ENCODE data around the gene SLC37A4. TPM values are rescaled to one million over a fixed set of nuclear protein-coding genes. Genes with fewer than 3 reads are reported as not detected.
A peak's percentile ranks its signal among the peaks of the same experiment; 100 is the strongest.

SLC37A4 gene
- total and polyA plus RNA-seq, 10 donors = 8.2 to 26.0 (median 13.9) TPM

- WGBS, 5 donors = 89 to 94% (median 90%) methylated on average over 22 to 23 of the region's 23 CpGs
- peak; percentile 42 for DNase-seq
Measured at GRCh38 chr11:119052163-119052814, 21.6 kb upstream of the SLC37A4 start.

GRCh38 chr11:119051440-119052162 lies 20.9 kb upstream of the SLC37A4 start:
- TF ChIP-seq POLR2A (IDR thresholded peaks at IDR 0.05) = no peak
- peak in 1 of 3 donors; percentile 19 for TF ChIP-seq POLR2AphosphoS5 (IDR thresholded peaks at IDR 0.05)
- intact Hi-C loops (cut with DNase I; ENCODE audit: low total_unique reads) = no loop called here
- no peaks in the 10 kb centered on the region for H3K9me3 ChIP-seq
- 62 to 74% (median 72%) methylated on average over 17 of the region's 17 CpGs for whole genome bisulfite sequencing, 5 donors
- peak; percentile 72 for DNase-seq
- no peak overlapping the region for H3K4me3 ChIP-seq
- H3K27ac ChIP-seq = no peak overlapping the region
- H3K36me3 ChIP-seq = peaks cover 4 to 89% (median 84%) of the 10 kb centered on the region in 6 donors
- H3K4me1 ChIP-seq = peaks cover 13 to 42% (median 19%) of the 10 kb centered on the region in 6 donors
- H3K27me3 ChIP-seq (replicated peaks in 1 of 7) = no peaks in the 10 kb centered on the region

More at GRCh38 chr11:119052163-119052814, 21.6 kb upstream of the SLC37A4 start:
- Histone ChIP-seq H3K27ac (no peak overlapping the region), H3K36me3 (peaks cover 4 to 82% (median 77%) of the 10 kb centered on the region in 6 donors), H3K4me1 (peaks cover 13 to 45% (median 19%) of the 10 kb centered on the region in 6 donors), H3K9me3 (no peaks in the 10 kb centered on the region), H3K27me3 (replicated peaks in 1 of 7) (no peaks in the 10 kb centered on the region), H3K4me3 (no peak overlapping the region)
- no peak for TF ChIP-seq POLR2A (IDR thresholded peaks at IDR 0.05)
- intact Hi-C loops (cut with DNase I; ENCODE audit: low total_unique reads) = no loop called here

- TF ChIP-seq POLR2AphosphoS5 (IDR thresholded peaks at IDR 0.05) (no peak), CTCF (IDR thresholded peaks at IDR 0.05 in 8 of 11, conservative IDR thresholded peaks at IDR 0.05 in 3 of 11) (no peak), POLR2A (IDR thresholded peaks at IDR 0.05) (no peak)
- no peak overlapping the region for H3K4me3 ChIP-seq
- peaks cover 4 to 100% (median 89%) of the 10 kb centered on the region in 6 donors for H3K36me3 ChIP-seq
- DNase-seq = peak; percentile 60
- 92 to 97% (median 93%) methylated on average over 7 of the region's 7 CpGs for WGBS, 5 donors
- no peaks in the 10 kb centered on the region for H3K9me3 ChIP-seq
- H3K27me3 ChIP-seq (replicated peaks in 1 of 7) = no peaks in the 10 kb centered on the region
- intact Hi-C loops (cut with DNase I; ENCODE audit: low total_unique reads) = no loop called here
- peaks cover 0 to 17% (median 4%) of the 10 kb centered on the region in 6 donors for H3K4me1 ChIP-seq
- no peak overlapping the region for H3K27ac ChIP-seq
Measured at GRCh38 chr11:119049081-119049480, 18.4 kb upstream of the SLC37A4 start.

- 84 to 96% (median 94%) methylated on average over 9 of the region's 9 CpGs for WGBS, 5 donors
- no peak for TF ChIP-seq CTCF (IDR thresholded peaks at IDR 0.05 in 8 of 11, conservative IDR thresholded peaks at IDR 0.05 in 3 of 11)
- TF ChIP-seq POLR2A (IDR thresholded peaks at IDR 0.05) = no peak
- TF ChIP-seq POLR2AphosphoS5 (IDR thresholded peaks at IDR 0.05) = no peak
- Histone ChIP-seq H3K9me3 (no peaks in the 10 kb centered on the region), H3K4me3 (no peak overlapping the region), H3K27ac (no peak overlapping the region), H3K27me3 (replicated peaks in 1 of 7) (no peaks in the 10 kb centered on the region), H3K36me3 (peaks cover 4 to 95% (median 85%) of the 10 kb centered on the region in 6 donors), H3K4me1 (peaks cover 0 to 14% (median 4%) of the 10 kb centered on the region in 6 donors)
- DNase-seq = peak; percentile 48
- intact Hi-C loops (cut with DNase I; ENCODE audit: low total_unique reads) = no loop called here
Measured at GRCh38 chr11:119048644-119049043, 18.0 kb upstream of the SLC37A4 start.

- intact Hi-C loops (cut with DNase I; ENCODE audit: low total_unique reads) = no loop called here
- WGBS, 5 donors = 80 to 94% (median 89%) methylated on average over 6 of the region's 6 CpGs
- H3K9me3 ChIP-seq = no peaks in the 10 kb centered on the region
- no peaks in the 10 kb centered on the region for H3K27me3 ChIP-seq (replicated peaks in 1 of 7)
- H3K36me3 ChIP-seq = peaks cover 2 to 81% (median 71%) of the 10 kb centered on the region in 6 donors
- DNase-seq = peak; percentile 3
- no peak overlapping the region for H3K27ac ChIP-seq
- no peak overlapping the region for H3K4me3 ChIP-seq
- H3K4me1 ChIP-seq = peaks cover 0 to 9% (median 4%) of the 10 kb centered on the region in 6 donors
- no peak for TF ChIP-seq CTCF (IDR thresholded peaks at IDR 0.05 in 8 of 11, conservative IDR thresholded peaks at IDR 0.05 in 3 of 11)
- TF ChIP-seq POLR2A (IDR thresholded peaks at IDR 0.05) = no peak
- no peak for TF ChIP-seq POLR2AphosphoS5 (IDR thresholded peaks at IDR 0.05)
Measured at GRCh38 chr11:119047205-119047604, 16.5 kb upstream of the SLC37A4 start.
